Stimulated activated CD8-positive, alpha-beta memory T cell treated with anti-CD3 and anti-CD28 coated beads, Interleukin-4, amount 100 ng/mL, for 4 hours (primary cell): ENCODE measurements around the gene UBTD2.
"Not testable (repeated sequence)": the region's sequence is repeated elsewhere in the genome, so short reads cannot be mapped to it uniquely, and the experiment has no call there.

Source experiments
- DNase-seq, 2 donors: peaks; one replicate each; pipeline ENCODE4 v3.0.0-alpha.2; 2020; ENCODE audit warnings: low read depth in 2 of 2, low spot score in 1 of 2

Gene UBTD2

DNA sequence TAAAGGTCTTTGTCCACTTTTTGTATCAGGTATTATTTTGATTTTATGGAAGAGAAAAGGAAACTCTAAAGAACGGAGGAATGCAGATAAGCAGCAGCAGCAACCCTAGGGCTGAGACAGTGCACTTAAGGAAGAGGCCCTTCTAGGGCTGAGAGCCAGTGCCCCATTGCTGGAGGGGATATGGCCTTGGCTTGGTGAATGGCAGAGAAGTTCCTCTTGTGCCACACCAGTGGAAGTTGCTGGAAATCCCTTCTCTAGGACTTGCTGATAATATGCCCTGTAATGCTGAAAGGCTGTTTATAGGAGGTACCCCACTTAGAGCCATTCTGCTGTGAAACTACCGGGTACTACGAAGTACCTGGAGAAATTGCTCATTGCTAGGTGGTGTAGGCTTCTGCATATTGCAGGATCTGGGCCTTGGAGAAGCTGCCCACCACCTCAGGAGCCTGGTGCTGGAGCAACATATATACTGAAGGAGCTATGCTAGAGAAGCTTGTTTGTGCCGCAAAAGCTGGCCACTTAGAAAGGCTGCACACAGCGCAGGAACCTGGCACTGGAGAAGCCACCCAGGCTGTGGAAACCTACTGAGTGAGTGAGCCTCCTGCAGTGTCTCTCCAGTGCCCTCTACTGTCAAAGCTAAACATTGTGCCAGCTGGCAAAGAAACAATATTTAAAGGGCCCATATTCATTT lies 9.6 kb upstream of the UBTD2 start:
- DNase-seq = peak; percentile 13 to 29

DNA sequence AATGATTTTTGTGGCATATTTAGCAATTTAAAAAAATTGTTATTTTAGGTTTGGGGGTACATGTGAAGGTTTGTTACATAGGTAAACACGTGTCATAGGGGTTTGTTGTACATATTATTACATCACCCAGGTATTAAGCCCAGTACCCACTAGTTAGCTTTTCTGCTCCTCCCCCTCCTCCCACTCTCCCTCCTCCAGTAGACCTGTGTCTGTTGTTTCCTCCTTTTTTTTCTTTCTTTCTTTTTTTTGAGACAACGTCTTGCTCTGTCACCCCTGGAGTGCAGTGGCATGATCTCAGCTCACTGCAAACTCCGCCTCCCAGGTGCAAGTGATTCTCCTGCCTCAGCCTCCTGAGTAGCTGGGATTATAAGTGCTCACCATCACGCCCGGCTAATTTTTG lies 8.3 kb upstream of the UBTD2 start:
- not testable (repeated sequence) for DNase-seq

DNA sequence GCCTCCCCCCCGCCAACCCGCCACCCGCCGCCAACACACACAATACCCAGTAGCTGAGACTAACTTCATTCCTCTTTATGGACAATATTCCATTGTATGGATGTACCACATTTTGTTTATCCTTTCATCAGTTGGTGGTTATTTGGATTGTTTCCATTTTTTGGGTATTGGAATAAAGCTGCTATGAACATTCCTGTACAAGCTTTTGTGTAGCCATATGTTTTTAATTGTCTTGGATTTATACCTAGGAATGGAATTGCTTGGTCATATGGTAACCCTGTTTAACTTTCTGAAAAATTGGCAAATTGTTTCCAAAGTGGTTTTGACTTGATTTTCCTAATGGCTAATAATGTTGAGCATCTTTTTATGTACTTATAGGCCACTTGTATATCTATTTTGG lies 4.9 kb upstream of the UBTD2 start:
- no peak for DNase-seq

DNA sequence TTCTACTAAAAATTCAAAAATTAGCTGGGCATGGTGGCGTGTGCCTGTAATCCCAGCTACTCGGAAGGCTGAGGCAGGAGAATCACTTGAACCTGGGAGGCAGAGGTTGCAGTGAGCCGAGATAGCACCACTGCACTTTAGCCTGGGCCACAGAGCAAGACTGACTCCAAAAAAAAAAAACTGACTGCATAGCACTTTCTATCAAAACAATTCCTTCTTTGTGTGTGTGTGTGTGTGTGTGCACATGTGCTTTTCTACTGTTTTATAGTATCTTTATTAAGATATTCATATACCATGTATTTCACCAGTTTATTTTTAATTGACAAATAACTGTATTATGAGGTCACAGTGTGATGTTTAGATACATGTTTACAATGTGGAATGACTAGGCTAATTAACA lies 3.6 kb upstream of the UBTD2 start:
- not testable (repeated sequence) for DNase-seq

DNA sequence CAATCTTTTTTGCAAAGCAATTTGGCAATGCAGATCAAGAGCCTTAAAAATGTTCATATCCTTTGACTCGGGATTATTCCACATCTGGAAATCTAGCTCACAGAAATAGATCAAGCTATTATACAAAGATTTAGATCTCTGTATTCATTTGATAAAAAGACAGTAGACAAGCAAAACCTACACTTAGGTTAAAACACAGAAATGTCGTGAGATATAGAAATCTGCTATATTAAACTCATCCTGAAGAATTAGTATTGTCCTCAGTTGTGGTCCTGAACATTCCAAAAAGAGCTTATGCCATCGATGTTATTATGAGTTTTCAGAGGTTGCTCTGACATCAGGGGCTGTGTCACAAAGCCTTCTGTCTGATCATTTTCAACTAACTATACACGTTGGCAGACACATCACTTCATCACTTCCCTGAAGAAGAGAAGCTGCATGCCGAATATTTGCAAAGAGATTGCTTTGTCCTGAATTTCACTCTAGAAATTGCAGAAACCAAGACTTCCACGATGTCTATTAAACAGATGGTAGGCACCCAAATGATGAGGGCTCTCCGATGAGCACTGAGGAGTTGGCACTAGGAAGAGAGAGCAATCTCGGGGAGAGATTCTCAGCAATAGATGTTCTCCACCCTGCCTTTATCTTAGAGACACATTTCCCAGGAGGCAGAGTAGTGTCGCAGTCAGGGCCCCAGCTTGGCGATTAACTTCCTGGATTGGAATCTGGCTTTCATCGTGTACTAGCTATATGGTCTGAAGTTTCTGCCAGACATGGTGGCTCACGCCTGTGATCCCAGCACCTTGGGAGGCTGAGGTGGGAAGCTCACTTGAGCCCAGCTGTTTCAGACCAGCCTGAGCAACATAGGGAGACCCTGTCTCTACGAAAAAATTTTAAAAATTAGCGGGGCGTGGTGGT lies 1.9 kb upstream of the UBTD2 start:
- DNase-seq = no peak

DNA sequence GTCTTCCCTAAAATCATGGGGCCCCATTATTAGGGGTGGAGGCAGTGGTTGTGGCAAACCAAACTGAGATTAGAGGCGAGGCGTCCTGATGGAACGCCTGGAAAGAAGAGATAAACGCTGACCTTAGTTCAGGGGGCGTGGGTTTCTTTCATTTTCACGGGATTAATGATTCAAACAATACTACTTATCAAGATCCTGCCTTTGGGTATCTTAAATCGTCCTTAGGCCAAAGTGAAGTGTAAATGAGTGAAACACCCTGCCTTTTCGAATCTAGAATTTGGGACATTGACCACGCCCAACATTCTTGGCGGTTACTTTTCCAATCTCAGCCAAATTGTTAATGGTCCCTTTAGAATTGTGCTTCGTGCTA lies 1.0 kb upstream of the UBTD2 start:
- no peak for DNase-seq

DNA sequence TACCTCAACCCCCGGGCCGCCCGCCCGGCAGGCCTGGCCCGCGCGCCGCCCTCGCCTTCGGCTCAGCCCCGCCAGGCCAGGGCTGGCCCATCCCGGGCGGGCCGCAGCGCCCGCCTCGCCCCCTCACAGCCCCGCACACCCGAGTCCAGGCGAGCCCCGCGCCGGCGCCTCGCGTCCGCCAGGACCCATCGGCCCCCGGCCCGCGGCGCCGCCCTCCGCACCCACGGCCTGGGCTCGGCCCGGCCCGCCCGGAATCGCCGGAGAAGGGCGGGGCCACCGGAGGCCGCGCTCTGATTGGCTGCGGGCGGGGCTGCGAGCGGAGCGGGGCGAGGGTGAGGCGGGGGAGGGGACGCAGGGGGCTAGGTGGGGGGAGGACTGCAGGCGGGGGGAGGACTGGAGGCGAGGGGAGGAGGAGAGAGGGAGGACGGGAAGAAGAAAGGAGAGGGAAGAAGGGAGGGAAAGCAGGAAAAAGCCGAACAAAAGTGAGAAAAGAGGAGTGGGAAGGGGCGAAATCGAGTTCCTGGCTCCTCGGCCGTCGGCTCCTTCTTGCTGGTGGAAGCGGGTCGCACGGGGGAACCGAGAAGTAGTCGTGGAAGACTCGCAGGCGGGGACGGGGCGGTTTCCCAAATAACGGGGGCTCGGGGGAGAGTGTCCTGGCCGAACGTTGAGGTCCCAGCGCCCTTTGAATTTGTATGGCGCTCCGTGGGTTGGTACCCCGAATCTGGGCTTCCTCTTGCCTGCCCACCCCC lies 472 bp upstream of the UBTD2 start:
- DNase-seq = peak; percentile 44 to 60

DNA sequence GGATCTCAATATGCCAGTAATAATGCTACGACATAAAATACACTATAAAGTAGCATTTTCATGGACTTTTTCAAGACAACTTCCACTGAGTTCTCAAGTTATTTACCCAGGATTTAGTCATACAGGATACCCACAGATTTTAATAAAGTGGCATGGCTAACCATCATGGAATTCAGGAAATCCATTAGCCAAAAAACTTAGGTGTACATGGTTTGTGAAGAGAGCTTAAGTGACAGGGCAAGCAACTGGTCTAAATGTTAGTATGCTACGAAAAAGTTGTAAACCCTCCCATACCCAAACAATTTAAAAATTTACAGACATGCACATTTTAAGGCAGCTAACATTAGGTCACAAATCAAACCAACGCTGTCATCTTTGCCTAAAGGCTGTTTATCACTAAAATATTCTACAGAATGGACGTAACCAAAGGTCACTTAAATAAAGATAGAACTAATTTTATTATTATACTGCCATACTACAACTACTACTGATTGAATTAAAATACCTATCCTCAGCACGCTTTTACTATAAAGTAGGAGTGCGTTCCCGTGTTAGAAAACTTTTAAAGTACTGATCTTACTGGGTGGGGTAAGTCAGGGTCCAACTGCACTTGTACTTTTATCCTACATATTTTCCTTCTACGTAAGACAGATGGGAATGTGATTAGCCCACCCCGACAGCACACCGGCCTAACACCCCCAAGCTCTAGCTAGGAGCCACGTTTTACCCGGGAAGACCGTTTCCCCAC lies 1.1 kb downstream of the UBTD2 start:
- no peak for DNase-seq

DNA sequence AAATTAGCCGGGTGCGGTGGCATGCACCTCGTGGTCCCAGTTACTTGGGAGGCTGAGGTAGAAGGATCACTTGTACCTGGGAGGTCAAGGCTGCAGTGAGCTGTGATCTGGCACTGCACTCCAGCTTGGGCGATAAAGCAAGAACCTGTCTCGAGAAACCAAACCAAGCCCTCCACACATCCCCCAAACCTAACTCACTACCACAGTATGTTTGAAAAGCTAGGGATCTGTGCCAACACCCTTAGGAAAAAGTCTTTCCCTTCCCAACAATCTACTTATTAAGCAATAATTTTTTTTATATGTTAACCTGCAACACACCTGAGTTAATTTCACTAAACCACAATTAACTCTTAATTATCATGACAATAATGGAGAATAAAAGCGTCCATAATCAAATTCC lies 2.2 kb downstream of the UBTD2 start:
- DNase-seq = no peak

DNA sequence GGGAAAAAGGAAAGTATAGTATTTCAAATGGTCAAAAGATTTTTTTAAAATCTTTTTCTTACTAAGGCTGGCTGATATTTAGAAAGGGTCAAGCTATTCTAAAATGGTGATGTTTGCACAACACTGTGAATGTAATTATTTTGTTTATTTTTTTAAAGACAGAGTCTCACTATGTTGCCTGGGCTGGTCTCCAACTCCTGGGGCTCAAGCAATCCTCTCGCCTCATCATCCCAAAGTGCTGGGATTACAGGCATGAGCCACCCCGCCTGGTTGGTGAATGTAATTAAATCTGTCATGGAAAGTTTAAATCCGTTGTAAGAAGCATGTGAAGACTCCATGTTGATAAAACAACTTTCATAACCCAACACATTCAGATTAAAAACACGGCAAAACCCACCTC lies 2.6 kb downstream of the UBTD2 start:
- no peak for DNase-seq

DNA sequence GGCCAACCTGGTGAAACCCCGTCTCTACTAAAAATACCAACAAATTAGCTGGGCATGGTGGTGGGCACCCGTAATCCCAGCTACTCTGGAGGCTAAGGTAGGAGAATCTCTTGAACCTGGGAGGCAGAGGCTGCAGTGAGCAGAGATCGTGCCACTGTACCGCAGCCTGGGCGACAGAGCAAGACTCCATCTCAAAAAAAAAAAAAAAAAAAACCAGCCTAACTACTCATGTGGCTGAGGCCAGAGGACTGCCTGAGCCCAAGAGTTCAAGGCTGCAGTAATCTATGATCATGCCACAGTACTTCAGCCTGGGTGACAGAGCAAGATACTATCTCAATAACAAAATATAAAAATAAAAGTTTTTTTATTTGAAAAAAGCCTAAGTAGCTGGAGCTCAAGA lies 3.2 kb downstream of the UBTD2 start:
- no peak for DNase-seq

DNA sequence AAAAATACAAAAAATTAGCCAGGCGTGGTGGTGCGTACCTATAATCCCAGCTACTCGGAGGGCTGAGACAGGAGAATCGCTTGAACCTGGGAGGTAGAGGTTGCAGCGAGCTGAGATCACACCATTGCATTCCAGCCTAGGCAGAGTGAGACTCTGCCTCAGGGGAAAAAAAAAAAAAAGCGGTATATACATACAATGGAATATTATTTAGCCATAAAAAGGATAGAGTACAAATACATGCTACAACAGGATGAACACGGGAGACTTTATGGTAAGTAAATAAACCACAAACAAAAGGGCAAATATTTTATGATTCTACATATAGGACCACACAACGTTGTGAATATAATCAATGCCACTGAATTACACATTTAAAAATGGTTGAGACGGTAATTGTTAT lies 5.2 kb downstream of the UBTD2 start:
- no peak for DNase-seq

DNA sequence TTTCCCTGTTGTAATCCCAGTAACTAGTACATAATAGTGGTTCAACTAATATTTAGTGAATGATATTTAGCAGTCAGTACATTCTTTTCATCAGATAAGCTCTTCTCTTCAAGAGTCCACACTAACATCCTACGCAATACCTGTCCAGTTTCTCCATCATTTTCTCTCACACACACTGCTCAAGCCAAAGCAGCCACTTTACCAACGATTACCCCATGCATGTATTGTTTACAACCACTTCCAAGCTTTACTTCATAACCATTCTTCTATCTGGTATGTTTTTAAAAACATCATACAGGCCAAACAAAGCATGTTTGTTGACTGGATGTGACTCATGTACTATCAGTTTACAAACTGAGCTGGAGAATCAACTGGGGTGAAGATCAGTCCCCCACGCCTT lies 7.3 kb downstream of the UBTD2 start:
- no peak for DNase-seq

DNA sequence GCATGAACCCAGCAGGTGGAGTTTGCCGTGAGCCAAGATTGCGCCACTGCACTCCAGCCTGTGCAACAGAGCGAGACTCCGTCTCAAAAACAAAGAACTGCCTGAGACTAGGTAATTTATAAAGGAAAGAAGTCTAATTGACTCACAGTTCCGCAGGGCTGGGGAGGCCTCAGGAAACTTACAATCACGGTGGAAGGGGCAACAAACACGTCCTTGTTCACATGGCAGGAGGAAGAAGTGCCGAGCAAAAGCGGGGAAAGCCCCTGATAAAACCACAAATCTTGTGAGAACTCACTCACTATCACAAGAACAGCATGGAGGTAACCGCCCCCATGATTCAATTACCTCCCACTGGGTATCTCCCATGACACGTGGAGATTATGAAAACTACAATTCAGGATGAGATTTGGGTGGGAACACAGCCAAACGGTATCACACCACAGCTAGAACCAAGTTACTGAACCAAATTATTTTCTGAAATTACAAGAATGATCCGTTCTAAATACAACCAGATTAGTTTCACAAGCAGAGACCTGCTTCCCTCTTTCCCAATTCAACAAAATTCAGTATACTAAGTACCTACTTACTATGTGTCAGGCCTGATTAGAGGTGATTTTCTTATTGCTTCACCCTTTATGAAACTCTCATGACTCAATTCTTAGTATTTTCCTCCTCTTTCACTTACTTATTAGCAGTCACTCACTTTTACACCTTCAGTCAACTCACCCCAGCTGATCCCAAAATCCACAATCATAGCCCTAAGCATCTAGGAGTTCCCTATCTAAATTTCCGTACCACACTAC lies 8.4 kb downstream of the UBTD2 start:
- peak; percentile 26 to 27 for DNase-seq

DNA sequence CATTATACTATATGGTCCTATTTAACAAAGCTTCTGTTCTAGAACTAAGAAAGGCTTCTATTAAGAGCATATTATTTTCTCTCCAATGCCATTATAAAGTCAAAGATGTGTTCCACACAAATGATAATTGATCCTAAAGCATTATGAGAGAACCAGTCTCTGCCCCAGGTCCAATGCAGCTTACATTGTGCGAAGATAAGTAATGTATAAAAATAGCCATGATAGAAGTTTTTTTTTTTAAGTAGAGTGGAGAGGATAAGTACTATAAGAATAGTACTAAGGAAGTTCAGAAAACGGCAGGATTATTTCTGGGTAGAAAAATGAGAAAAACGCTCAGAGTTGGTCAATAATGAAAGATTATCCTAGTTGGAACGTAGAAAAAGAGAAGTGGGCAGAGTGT lies 15.6 kb downstream of the UBTD2 start:
- DNase-seq = no peak

DNA sequence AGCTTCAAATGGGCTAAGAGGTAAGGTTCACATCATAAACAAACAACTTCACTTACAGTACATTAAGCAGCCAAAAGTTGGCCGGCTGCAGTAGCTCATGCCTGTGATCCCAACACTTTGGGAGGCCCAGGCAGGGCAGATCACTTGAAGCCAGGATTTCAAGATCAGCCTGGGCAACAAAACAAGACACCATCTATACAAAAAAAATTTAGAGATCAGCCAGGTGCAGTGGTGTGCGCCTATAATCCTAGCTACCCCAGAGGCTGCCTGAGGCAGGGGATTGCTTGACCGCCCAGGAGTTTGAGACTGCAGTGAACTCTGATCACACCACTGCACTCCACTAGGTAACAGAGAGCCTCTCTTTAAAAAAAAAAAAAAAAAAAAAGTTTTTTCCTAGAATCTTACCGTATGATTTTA lies 16.9 kb downstream of the UBTD2 start:
- no peak for DNase-seq

DNA sequence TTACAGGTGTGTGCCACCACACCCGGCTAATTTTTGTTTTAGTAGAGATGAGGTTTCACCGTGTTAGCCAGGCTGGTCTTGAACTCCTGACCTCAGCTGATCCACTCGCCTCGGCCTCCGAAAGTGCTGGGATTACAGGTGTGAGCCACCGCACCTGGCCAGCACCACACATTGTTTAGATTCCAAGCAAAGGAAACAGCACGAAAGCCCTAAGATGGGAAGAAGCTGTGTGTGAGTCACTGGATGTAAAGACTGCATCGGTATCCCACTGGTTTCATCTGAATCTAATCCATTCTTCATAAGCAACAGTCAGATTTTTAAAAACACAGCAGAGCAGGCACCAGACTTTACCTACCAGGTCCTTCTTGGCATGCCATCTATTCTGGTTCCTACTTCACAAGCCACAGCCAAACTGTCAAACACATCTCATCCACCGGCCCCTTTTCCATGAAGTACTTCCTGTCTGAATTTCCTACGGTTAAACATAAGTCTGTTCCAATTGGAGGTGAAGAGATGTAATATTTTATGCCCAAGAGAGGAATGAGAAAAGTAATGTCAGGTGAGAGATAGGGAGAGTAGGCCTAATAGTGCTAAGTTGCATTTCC lies 17.4 kb downstream of the UBTD2 start:
- DNase-seq = no peak

DNA sequence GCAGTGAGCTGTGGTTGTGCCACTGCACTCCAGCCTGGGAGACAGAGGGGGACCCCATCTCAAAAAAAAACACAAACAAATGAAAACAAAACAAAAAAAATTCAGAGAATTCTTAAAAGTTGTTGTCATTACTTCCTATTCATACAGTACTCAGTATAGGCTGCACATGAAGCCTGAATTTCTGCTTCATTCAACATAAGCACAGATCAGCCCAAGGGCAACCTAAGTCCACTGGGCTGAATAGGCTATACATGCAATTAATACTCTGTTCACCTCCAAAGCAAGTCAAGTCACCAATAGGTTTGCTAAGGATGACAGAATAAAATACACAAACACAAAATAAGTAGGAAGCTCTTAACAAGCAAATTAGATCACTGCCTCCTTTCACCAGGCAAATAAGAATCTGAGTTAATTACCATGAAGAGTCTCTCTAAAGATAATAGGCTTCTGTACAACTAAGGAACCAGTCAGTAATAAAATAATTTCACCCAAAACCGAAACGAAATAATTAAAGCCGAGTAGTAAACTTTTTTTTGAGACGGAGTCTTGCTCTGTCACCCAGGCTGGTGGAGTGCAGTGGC lies 18.7 kb downstream of the UBTD2 start:
- DNase-seq = no peak

DNA sequence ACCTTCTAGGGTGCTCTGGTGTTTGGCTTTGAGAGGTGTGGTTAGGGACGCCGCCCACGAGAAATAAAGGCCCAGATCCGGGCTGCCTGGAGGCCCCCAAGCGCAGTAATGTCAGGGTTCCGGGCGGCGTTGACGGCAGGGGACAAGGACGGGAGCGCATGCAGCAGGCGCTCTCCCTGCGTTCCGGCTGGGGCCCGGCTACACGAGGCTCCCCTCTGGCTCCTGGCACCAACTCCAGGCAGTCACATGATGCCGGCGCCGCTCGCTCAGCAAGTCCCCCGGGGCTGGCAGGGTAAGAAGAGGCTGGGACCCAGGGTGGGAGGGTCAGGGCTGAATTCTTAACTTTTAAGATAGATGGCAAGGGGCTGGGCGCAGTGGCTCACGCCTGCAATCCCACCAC lies 28.1 kb downstream of the UBTD2 start:
- DNase-seq = no peak

DNA sequence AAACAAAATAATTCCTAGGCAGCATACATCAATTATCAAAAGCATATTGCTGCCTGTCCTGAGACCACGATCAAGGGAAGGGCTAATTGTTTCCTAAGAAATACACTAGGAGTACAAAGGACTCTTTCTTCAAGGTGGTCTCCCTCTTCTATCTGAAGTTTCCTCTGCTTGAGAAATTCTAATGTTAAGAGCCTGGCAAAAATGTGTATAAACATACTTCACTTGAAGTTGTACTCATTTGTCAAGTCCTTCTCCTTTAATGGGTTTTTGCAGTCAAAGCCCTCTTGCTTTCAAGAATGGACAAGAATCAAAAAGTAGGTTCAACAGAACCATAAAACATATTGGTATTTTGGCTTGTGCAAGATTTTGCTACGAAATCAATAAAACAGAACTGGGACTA lies 31.1 kb downstream of the UBTD2 start:
- DNase-seq = no peak
